Colonic mucosa (tissue), 4 donors: ENCODE results near the gene ASL. TPM values are rescaled to one million over a fixed set of nuclear protein-coding genes. Genes with fewer than 3 reads are reported as not detected.
"Not testable (repeated sequence)": the region's sequence is repeated elsewhere in the genome, so short reads cannot be mapped to it uniquely, and the experiment has no call there.

Experiments
- DNase-seq: peaks from one replicate; pipeline ENCODE4 v3.0.0-alpha.2; 2020
- H3K27ac ChIP-seq: fragments of 200-600 bp; one replicate; pipeline ENCODE4 v1.8.0; 2021
- H3K27me3 ChIP-seq: fragments of 200-600 bp; one replicate; pipeline ENCODE4 v1.8.0; 2021
- H3K36me3 ChIP-seq: fragments of 200-600 bp; one replicate; pipeline ENCODE4 v1.8.0; 2021
- H3K4me1 ChIP-seq: fragments of 200-600 bp; one replicate; pipeline ENCODE4 v1.8.0; 2021; ENCODE audit warnings: mild to moderate bottlenecking
- H3K4me3 ChIP-seq: fragments of 200-600 bp; one replicate; pipeline ENCODE4 v1.8.0; 2021
- H3K9ac ChIP-seq, 2 donors: one replicate each; pipeline ENCODE4 v1.7.0; 2013; ENCODE audit warnings: control low read depth in 2 of 2, low read depth in 2 of 2, low read length in 2 of 2
- H3K9me3 ChIP-seq: fragments of 200-600 bp; one replicate; pipeline ENCODE4 v1.8.0; 2021
- CTCF ChIP-seq: fragments of 200-600 bp; IDR thresholded peaks from one replicate; pipeline ENCODE4 v1.8.0; 2022; ENCODE audit warnings: antibody characterized with exemption, mild to moderate bottlenecking
- intact Hi-C: fragments of 100-400 bp; cut with DNase I; formaldehyde crosslinking; loops from one replicate; pipeline ENCODE4 v1.14.1; 2022
- total RNA-seq, 2 donors: library from RNA; stranded (reverse); fragmentation: NEBNext Ultra II Directional in 1 of 2; extraction: Animal tissue kit (Norgen Biotek cat#: 25700) in 1 of 2; gene quantifications; one replicate each; pipeline ENCODE4 v1.2.1, GENCODE V29; 2021
- donor health status: healthy.
- donor health status: DM: no; HTN: no; CAD: no.
- donor health status: DM: no; HTN: no; CAD: no.

ASL gene
- total RNA-seq, 2 donors from 2014 or later, result 134 to 144 TPM

GRCh38 chr7:66099232-66099550, 23.6 kb downstream of the ASL start:
- Histone ChIP-seq H3K36me3 (no peaks in the 10 kb centered on the region), H3K27ac (no peak overlapping the region), H3K9me3 (no peaks in the 10 kb centered on the region), H3K4me1 (no peaks in the 10 kb centered on the region), H3K27me3 (no peaks in the 10 kb centered on the region), H3K9ac (peak overlapping the region in 1 of 2 donors; percentile 67), H3K4me3 (no peak overlapping the region)
- TF ChIP-seq CTCF, result no peak
- no peak for DNase-seq
- intact Hi-C loops, result no loop called here

- intact Hi-C loops, result no loop called here
- Histone ChIP-seq H3K9me3 (no peaks in the 10 kb centered on the region), H3K27ac (peak overlapping the region; percentile 87), H3K4me1 (no peaks in the 10 kb centered on the region), H3K36me3 (no peaks in the 10 kb centered on the region), H3K4me3 (peak overlapping the region; percentile 7), H3K9ac (peak overlapping the region; percentile 62 to 67), H3K27me3 (no peaks in the 10 kb centered on the region)
- no peak for TF ChIP-seq CTCF
- DNase-seq, result peak; percentile 91
Measured at GRCh38 chr7:66099551-66100407, 24.2 kb downstream of the ASL start.

GRCh38 chr7:66100408-66101050, 24.9 kb downstream of the ASL start:
- intact Hi-C loops, result no loop called here
- TF ChIP-seq CTCF, result no peak
- Histone ChIP-seq H3K4me3 (peak overlapping the region; percentile 6), H3K36me3 (no peaks in the 10 kb centered on the region), H3K4me1 (no peaks in the 10 kb centered on the region), H3K9ac (peak overlapping the region; percentile 62 to 67), H3K27me3 (no peaks in the 10 kb centered on the region), H3K9me3 (no peaks in the 10 kb centered on the region), H3K27ac (peak overlapping the region; percentile 87)
- DNase-seq, result no peak

GRCh38 chr7:66102168-66102567, 26.5 kb downstream of the ASL start:
- intact Hi-C loops, H3K9me3 ChIP-seq, H3K27me3 ChIP-seq, H3K36me3 ChIP-seq, H3K4me1 ChIP-seq, H3K27ac ChIP-seq, H3K4me3 ChIP-seq, H3K9ac ChIP-seq, DNase-seq: not testable (repeated sequence)

- H3K36me3 ChIP-seq, H3K27ac ChIP-seq, intact Hi-C loops, DNase-seq, H3K9me3 ChIP-seq, H3K4me1 ChIP-seq, H3K9ac ChIP-seq, H3K4me3 ChIP-seq, H3K27me3 ChIP-seq: not testable (repeated sequence)
Measured at GRCh38 chr7:66103994-66104393, 28.4 kb downstream of the ASL start.

- no peak for DNase-seq
- intact Hi-C loops, result no loop called here
- no peak overlapping the region for H3K9ac ChIP-seq
- H3K27ac ChIP-seq, result no peak overlapping the region
- no peak overlapping the region for H3K4me3 ChIP-seq
- H3K4me1 ChIP-seq, result no peaks in the 10 kb centered on the region
- no peaks in the 10 kb centered on the region for H3K27me3 ChIP-seq
- no peak for TF ChIP-seq CTCF
- no peaks in the 10 kb centered on the region for H3K36me3 ChIP-seq
- H3K9me3 ChIP-seq, result no peaks in the 10 kb centered on the region
Measured at GRCh38 chr7:66105263-66105748, 29.7 kb downstream of the ASL start.

- H3K4me3 ChIP-seq, H3K36me3 ChIP-seq, DNase-seq, H3K27me3 ChIP-seq, H3K9ac ChIP-seq, intact Hi-C loops, H3K4me1 ChIP-seq, H3K9me3 ChIP-seq, H3K27ac ChIP-seq: not testable (repeated sequence)
Measured at GRCh38 chr7:66108410-66108809, 32.8 kb downstream of the ASL start.
